Naive thymus-derived CD8-positive, alpha-beta T cell (primary cell): ENCODE data around the gene CDK4. TPM values are rescaled to one million over a fixed set of nuclear protein-coding genes. Genes with fewer than 3 reads are reported as not detected.
"Not testable (repeated sequence)": the region's sequence is repeated elsewhere in the genome, so short reads cannot be mapped to it uniquely, and the experiment has no call there.

Experiments used
- ATAC-seq, 2 donors: fragments of 150-1000 bp; cut with Tn5 transposase in 1 of 2; sonication (Bioruptor Pico), chemical (Tn5 transposase) in 1 of 2; 1 replicate in 1 of 2; 2 replicates in 1 of 2; pipeline ENCODE4 v1.10.0; 2021; ENCODE audit warnings: mild to moderate bottlenecking in 2 of 2, moderate library complexity in 2 of 2
- POLR2A ChIA-PET: fragments of 350-600 bp; sonication (Branson Sonifier 250); formaldehyde crosslinking; loops from one replicate; lab custom pipeline; 2021; ENCODE audit warnings: antibody characterized with exemption; lab: Charles Lee
- DNase-seq, 10 donors: peaks; one replicate each; pipeline versions ENCODE4 v3.0.0 to v3.0.0-alpha.2; 2020 to 2022
- H3K27ac Mint-ChIP-seq, 10 donors: one replicate each; pipeline ENCODE4 v1.8.0; 2020 to 2022; ENCODE audit warnings: mild to moderate bottlenecking in 10 of 10, mixed read lengths in 10 of 10, moderate library complexity in 4 of 10, inconsistent platforms in 1 of 10
- H3K27me3 Mint-ChIP-seq, 5 donors: one replicate each; pipeline ENCODE4 v1.8.0; 2021 to 2022; ENCODE audit warnings: mixed read lengths in 5 of 5
- H3K36me3 Mint-ChIP-seq, 3 donors: one replicate each; pipeline ENCODE4 v1.8.0; 2020 to 2022; ENCODE audit warnings: mixed read lengths in 3 of 3, mild to moderate bottlenecking in 2 of 3, inconsistent platforms in 1 of 3
- H3K4me1 Mint-ChIP-seq, 4 donors: one replicate each; pipeline ENCODE4 v1.8.0; 2021 to 2022; ENCODE audit warnings: mixed read lengths in 4 of 4
- H3K4me3 Mint-ChIP-seq, 10 donors: one replicate each; pipeline ENCODE4 v1.8.0; 2020 to 2022; ENCODE audit warnings: mild to moderate bottlenecking in 10 of 10, mixed read lengths in 10 of 10, moderate library complexity in 6 of 10, inconsistent platforms in 1 of 10
- H3K9me3 Mint-ChIP-seq, 9 donors: one replicate each; pipeline ENCODE4 v1.8.0; 2020 to 2022; ENCODE audit warnings: mixed read lengths in 9 of 9, mild to moderate bottlenecking in 3 of 9, inconsistent platforms in 1 of 9, moderate library complexity in 1 of 9
- polyA plus RNA-seq, 3 donors: library from polyadenylated mRNA; unstranded; fragments of 300-500 nt; fragmentation: Illumina TruSeq; gene quantifications; one replicate each; pipeline ENCODE4 v1.2.3, GENCODE V29; 2021
- total RNA-seq, 8 experiments: library from RNA in 2 of 8; stranded (reverse) in 2 of 8; gene quantifications; one replicate each; pipeline ENCODE4 v1.2.3 and lab custom pipeline; 2021 to 2026

Gene CDK4
- total and polyA plus RNA-seq, 5 experiments from 2014 or later: 44.6 to 101 (median 71.3) TPM

DNA sequence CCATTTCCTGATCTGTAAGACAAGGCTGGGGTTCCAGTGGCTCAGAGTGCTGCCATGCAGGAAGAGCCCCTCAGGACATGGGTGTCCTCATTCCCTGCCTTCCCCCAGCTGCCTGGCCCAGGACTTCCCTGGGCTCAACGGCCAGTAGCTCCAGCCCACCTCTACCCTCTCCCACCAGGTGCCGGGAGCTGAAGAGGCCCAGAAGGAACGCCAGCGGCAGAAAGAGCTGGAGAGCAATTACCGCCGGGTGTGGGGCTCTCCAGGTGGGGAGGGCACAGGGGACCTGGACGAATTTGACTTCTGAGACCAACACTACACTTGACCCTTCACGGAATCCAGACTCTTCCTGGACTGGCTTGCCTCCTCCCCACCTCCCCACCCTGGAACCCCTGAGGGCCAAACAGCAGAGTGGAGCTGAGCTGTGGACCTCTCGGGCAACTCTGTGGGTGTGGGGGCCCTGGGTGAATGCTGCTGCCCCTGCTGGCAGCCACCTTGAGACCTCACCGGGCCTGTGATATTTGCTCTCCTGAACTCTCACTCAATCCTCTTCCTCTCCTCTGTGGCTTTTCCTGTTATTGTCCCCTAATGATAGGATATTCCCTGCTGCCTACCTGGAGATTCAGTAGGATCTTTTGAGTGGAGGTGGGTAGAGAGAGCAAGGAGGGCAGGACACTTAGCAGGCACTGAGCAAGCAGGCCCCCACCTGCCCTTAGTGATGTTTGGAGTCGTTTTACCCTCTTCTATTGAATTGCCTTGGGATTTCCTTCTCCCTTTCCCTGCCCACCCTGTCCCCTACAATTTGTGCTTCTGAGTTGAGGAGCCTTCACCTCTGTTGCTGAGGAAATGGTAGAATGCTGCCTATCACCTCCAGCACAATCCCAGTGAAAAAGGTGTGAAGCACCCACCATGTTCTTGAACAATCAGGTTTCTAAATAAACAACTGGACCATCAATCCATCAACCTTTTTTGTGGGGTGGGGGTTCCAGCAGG is 31.2 kb downstream of the CDK4 start:
- Mint-ChIP-seq H3K27me3 (no peaks in the 10 kb centered on the region), H3K27ac (peak overlapping the region in 5 of 10 donors; percentile 10 to 71 (median 28)), H3K4me3 (no peak overlapping the region), H3K9me3 (no peaks in the 10 kb centered on the region), H3K36me3 (peaks cover 6 to 62% (median 14%) of the 10 kb centered on the region in 3 donors), H3K4me1 (peaks cover 16 to 46% (median 33%) of the 10 kb centered on the region in 4 donors)
- POLR2A ChIA-PET: interaction anchor here (0.9 to 2.3 kb wide), 5 partner anchors 11 to 31 kb away, joined by 3 to 11 read pairs (median 4); partner anchors contain the start of gene CDK4
- no peak for ATAC-seq
- no peak for DNase-seq

DNA sequence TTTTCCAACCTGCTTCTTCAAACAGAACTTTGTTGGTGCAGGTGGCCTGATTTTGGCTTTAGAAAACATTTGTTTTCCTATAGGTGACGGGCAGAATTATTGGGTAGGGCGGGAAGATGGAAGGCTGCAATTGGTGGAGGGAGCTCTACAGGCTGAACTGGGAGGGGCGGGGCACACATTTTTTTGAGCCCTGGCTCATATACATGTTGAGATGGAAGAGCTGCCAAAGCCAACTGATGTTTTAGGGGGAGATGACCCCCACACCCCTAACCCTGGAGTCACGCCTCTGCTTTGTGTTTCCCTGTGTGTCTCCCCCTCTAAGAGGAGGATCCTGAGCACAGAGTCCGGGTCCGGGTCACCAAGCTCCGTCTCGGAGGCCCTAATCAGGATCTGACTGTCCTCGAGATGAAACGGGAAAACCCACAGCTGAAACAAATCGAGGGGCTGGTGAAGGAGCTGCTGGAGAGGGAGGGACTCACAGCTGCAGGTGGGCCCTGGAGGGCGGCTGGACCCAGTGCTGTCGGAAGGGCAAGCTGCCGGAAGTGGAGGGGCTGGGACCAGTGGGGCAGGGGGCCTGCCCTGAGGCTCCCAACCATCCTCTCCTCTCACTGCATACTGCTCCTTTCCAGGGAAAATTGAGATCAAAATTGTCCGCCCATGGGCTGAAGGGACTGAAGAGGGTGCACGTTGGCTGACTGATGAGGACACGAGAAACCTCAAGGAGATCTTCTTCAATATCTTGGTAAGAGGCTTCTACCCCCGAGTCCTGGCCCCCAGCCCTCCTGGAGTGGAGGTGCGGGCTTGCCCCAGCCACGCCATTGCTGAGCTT is 32.1 kb downstream of the CDK4 start:
- Mint-ChIP-seq H3K4me1 (peaks cover 19 to 40% (median 30%) of the 10 kb centered on the region in 4 donors), H3K27ac (peak overlapping the region in 4 of 10 donors; percentile 20 to 90 (median 33)), H3K36me3 (peaks cover 6 to 62% (median 14%) of the 10 kb centered on the region in 3 donors), H3K4me3 (no peak overlapping the region), H3K27me3 (no peaks in the 10 kb centered on the region), H3K9me3 (no peaks in the 10 kb centered on the region)
- no peak for DNase-seq
- ATAC-seq: no peak
- POLR2A ChIA-PET: interaction anchor here (0.9 to 1.7 kb wide), 3 partner anchors 10 to 25 kb away, joined by 3 to 5 read pairs (median 3); no protein-coding TSS in a partner anchor

DNA sequence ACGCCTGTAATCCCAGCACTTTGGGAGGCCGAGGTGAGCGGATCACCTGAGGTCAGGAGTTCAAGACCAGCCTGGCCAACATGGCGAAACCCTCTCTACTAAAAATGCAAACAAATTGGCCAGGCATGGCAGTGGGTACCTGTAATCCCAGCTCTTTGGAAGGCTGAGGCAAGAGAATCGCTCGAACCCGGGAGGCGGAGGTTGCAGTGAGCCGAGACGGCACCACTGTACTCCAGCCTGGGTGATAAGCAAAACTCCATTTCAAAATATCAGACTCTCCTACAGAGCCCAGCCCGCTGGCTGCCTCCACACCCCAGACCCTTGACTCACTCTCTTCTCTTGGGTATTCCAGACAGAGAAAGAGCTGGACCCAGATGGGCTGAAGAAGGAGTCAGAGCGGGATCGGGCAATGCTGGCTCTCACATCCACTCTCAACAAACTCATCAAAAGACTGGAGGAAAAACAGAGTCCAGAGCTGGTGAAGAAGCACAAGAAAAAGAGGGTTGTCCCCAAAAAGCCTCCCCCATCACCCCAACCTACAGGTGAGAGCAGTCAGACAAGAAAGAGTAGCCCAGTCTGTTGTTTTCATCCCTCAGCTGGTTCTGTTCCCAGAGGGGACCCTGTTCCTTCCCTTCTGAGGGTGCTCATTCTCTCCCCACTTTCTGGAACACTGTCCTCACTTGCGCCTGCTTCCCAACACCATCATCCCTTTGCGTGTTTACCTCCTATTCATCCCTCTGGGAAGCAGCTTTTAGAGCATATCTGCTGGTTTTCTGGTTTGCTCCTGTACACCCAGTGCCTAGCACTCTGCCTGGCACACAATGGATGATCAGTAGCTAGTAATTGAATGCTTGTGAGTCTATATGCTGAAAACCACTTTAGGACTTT is 33.2 kb downstream of the CDK4 start:
- DNase-seq: no peak

DNA sequence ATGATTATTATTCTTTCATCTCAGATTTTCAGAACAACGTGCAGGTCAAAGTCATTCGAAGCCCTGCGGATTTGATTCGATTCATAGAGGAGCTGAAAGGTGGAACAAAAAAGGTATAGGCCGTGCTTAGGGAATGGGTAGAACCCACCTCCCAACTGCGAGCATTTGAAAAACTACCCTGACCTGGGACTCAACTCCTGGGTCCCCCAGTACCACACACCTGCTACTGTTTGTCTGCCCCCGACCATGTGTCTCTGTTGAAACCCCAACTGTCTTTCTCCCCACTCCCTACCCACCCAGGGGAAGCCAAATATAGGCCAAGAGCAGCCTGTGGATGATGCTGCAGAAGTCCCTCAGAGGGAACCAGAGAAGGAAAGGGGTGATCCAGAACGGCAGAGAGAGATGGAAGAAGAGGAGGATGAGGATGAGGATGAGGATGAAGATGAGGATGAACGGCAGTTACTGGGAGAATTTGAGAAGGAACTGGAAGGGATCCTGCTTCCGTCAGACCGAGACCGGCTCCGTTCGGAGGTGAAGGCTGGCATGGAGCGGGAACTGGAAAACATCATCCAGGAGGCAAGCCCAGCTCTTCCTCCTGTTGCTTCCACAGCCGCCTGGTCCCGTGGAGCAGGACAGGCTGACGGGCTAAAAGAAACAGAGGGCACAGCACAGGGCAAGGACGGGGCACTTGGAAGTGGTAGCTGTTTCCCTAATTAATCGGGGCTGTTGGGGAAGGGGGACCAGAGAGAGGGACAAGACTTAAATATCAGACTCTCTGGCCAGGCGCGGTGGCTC is 34.1 kb downstream of the CDK4 start:
- DNase-seq (no peak), ATAC-seq (no peak)
- H3K9me3 Mint-ChIP-seq: no peaks in the 10 kb centered on the region
- peaks cover 6 to 63% (median 14%) of the 10 kb centered on the region in 3 donors for H3K36me3 Mint-ChIP-seq
- peak overlapping the region in 4 of 10 donors; percentile 27 to 66 (median 44) for H3K27ac Mint-ChIP-seq
- H3K27me3 Mint-ChIP-seq: no peaks in the 10 kb centered on the region
- H3K4me1 Mint-ChIP-seq: peaks cover 12 to 21% (median 17%) of the 10 kb centered on the region in 4 donors
- peak overlapping the region in 1 of 10 donors; percentile 14 for H3K4me3 Mint-ChIP-seq
- POLR2A ChIA-PET: no interaction called here

More for the DNA sequence above, 33.2 kb downstream of the CDK4 start:
- Mint-ChIP-seq H3K27ac (peak overlapping the region in 7 of 10 donors; percentile 37 to 90 (median 53)), H3K4me1 (peaks cover 14 to 29% (median 22%) of the 10 kb centered on the region in 4 donors), H3K27me3 (no peaks in the 10 kb centered on the region), H3K9me3 (no peaks in the 10 kb centered on the region), H3K36me3 (peaks cover 6 to 62% (median 14%) of the 10 kb centered on the region in 3 donors), H3K4me3 (no peak overlapping the region)
- POLR2A ChIA-PET: interaction anchor here (0.6 to 1.3 kb wide), 2 partner anchors 9 to 232 kb away, joined by 3 read pairs; no protein-coding TSS in a partner anchor
- ATAC-seq: no peak

DNA sequence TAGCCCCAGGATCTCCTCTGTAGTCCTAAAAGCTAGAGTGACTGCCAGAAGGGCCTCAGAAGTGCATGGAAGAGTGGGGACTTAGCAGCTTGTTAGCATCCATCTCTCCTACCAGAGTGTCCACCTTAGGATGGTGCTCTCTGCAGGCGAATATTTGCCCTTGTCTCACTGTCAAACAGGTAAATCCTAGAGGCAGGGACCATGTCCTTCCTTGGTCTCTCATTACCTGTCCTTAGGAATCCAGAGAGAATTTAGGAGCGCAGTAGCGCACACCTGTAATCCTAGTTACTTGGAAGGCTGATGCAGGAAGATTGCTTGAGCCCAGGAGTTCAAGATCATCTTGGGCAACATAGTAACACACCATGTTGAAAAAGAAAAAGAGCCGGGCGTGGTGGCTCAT is 35.0 kb downstream of the CDK4 start:
- H3K36me3 Mint-ChIP-seq: peaks cover 6 to 70% (median 14%) of the 10 kb centered on the region in 3 donors
- no peak overlapping the region for H3K4me3 Mint-ChIP-seq
- peaks cover 11 to 17% (median 13%) of the 10 kb centered on the region in 4 donors for H3K4me1 Mint-ChIP-seq
- no peak for DNase-seq
- H3K27me3 Mint-ChIP-seq: no peaks in the 10 kb centered on the region
- POLR2A ChIA-PET: no interaction called here
- H3K9me3 Mint-ChIP-seq: no peaks in the 10 kb centered on the region
- no peak for ATAC-seq
- peak overlapping the region in 1 of 10 donors; percentile 37 for H3K27ac Mint-ChIP-seq

- POLR2A ChIA-PET: interaction anchor here (0.6 kb wide), 1 partner anchor 249 kb away, joined by 5 read pairs; no protein-coding TSS in a partner anchor
- Mint-ChIP-seq H3K4me3 (no peak overlapping the region), H3K27me3 (no peaks in the 10 kb centered on the region), H3K4me1 (peaks cover 6 to 10% (median 8%) of the 10 kb centered on the region in 4 donors), H3K27ac (peak overlapping the region in 1 of 10 donors; percentile 57), H3K9me3 (peaks cover 0 to 2% (median 0%) of the 10 kb centered on the region in 9 donors), H3K36me3 (peaks cover 6 to 72% (median 20%) of the 10 kb centered on the region in 3 donors)
- no peak for ATAC-seq
- DNase-seq: no peak
Observed at GRCh38 chr12:57716305-57716704, 35.8 kb downstream of the CDK4 start.

DNA sequence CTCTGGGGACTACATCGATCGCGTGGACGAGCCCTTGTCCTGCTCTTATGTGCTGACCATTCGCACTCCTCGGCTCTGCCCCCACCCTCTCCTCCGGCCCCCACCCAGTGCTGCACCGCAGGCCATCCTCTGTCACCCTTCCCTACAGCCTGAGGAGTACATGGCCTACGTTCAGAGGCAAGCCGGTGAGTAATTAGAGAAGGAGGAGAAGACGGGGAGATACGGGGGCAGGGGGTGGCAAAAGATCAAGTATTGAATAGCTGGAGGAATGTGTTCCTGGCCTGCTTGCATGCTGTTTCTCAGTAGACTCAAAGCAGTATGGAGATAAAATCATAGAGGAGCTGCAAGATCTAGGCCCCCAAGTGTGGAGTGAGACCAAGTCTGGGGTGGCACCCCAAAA is 36.3 kb downstream of the CDK4 start:
- Mint-ChIP-seq H3K27ac (peak overlapping the region in 5 of 10 donors; percentile 3 to 78 (median 72)), H3K4me1 (peaks cover 6 to 10% (median 8%) of the 10 kb centered on the region in 4 donors), H3K27me3 (no peaks in the 10 kb centered on the region), H3K4me3 (no peak overlapping the region), H3K9me3 (peaks cover 0 to 2% (median 0%) of the 10 kb centered on the region in 9 donors), H3K36me3 (peaks cover 6 to 73% (median 20%) of the 10 kb centered on the region in 3 donors)
- ATAC-seq (no peak), DNase-seq (no peak)
- POLR2A ChIA-PET: interaction anchor here (0.6 kb wide), 2 partner anchors 13 to 248 kb away, joined by 5 to 7 read pairs; no protein-coding TSS in a partner anchor

DNA sequence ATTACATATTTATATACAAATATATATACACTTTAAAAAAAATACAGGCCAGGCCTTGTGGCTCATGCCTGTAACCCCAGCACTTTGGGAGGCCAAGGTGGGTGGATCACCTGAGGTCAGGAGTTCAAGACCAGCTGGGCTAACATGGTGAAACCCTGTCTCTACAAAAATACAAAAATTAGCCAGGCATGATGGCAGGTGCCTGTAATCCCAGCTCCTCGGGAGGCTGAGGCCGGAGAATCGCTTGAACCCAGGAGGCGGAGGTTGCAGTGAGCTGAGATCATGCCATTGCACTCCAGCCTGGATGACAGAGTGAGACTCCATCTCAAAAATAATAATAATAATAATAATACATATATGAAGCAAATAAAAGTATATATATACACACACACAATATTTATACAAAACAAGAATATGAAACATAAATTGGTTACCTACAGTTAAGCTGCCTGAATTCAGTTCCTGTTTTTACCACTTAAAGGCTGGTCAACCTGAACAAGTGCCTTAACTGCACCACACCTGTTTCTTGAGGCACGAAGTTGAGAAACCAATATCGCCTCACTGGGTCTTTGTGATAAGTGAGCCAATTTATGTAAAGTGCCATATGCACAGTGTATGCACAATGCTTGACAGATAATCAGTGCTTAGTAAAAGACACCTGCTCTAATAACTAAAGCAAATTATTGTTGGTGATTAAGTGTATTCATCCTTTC is 36.9 kb downstream of the CDK4 start:
- H3K27me3 Mint-ChIP-seq, H3K9me3 Mint-ChIP-seq, DNase-seq, H3K4me1 Mint-ChIP-seq, ATAC-seq, H3K4me3 Mint-ChIP-seq: not testable (repeated sequence)
- H3K27ac Mint-ChIP-seq: peak overlapping the region in 2 of 10 donors; percentile 3 to 78
- POLR2A ChIA-PET: interaction anchor here (0.6 kb wide), 2 partner anchors 14 to 865 kb away, joined by 3 to 7 read pairs; no protein-coding TSS in a partner anchor
- peaks cover 6 to 70% (median 20%) of the 10 kb centered on the region in 3 donors for H3K36me3 Mint-ChIP-seq

DNA sequence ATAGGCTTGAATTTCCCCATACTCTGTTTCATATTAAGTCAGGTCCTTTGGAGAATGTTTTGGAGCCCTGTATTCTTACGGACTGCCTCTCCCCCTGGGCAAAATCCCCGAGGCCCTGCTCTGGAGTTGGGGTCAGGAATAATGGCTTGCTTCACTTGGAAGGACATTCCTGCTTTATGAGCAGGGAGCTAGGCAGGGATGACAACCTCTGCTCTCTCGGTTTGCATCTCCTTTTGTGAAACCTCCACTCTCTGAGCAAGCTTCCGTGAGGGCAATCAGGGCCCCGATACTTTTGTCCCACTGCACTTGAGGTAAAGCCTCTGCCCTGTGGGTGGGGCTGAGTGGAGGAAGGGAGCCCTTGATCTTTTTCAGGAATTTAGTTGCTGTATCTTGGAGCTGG is 38.9 kb downstream of the CDK4 start:
- Mint-ChIP-seq H3K4me1 (peaks cover 0 to 7% (median 5%) of the 10 kb centered on the region in 4 donors), H3K4me3 (no peak overlapping the region), H3K27me3 (no peaks in the 10 kb centered on the region), H3K9me3 (peaks cover 0 to 2% (median 0%) of the 10 kb centered on the region in 9 donors), H3K27ac (peak overlapping the region in 2 of 10 donors; percentile 11 to 75), H3K36me3 (peaks cover 0 to 63% (median 10%) of the 10 kb centered on the region in 3 donors)
- POLR2A ChIA-PET: interaction anchor here (0.7 to 0.9 kb wide), 2 partner anchors 10 to 495 kb away, joined by 4 to 5 read pairs; no protein-coding TSS in a partner anchor
- DNase-seq (no peak), ATAC-seq (no peak)

DNA sequence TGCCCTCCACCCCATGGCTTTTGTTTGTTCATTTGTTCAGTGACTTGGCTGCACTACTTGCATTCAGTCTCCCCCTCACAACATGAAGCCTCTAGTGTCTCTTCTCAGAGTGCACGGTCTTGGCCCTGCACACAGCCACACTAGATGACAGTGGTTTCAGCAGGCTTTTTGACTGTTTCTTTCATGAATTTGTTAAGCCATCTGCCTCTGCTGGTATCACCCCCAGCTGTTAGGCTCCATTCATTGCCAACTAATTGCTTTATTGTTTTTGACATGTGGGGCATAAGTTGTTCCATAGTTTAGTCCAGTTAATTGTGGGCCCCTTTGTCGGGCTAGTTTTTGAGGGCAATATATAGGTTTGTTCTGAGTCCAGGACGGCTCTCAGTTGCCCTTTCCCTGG is 39.4 kb downstream of the CDK4 start:
- Mint-ChIP-seq H3K27ac (no peak overlapping the region), H3K4me1 (peaks cover 0 to 7% (median 5%) of the 10 kb centered on the region in 4 donors), H3K36me3 (peaks cover 0 to 59% (median 7%) of the 10 kb centered on the region in 3 donors), H3K27me3 (no peaks in the 10 kb centered on the region), H3K4me3 (no peak overlapping the region), H3K9me3 (peaks cover 0 to 2% (median 0%) of the 10 kb centered on the region in 9 donors)
- POLR2A ChIA-PET: no interaction called here
- DNase-seq (no peak), ATAC-seq (no peak)
